Tibial nerve (tissue), 4 donors: Measurements from ENCODE around the gene SEPTIN11. TPM values are rescaled to one million over a fixed set of nuclear protein-coding genes. Genes with fewer than 3 reads are reported as not detected.
A peak's percentile ranks its signal among the peaks of the same experiment; 100 is the strongest.

ENCODE experiments used
- DNase-seq, 2 donors: peaks; one replicate each; pipeline ENCODE4 v3.0.0-alpha.2; 2019; ENCODE audit warnings: low spot score in 2 of 2
- H3K27ac ChIP-seq, 4 donors: fragments of 200-600 bp; sonication (generic) in 3 of 4; one replicate each; pipeline ENCODE4 v1.5.1; 2017 to 2019; ENCODE audit warnings: mild to moderate bottlenecking in 1 of 4
- H3K27me3 ChIP-seq, 2 donors: fragments of 200-600 bp; sonication (generic) in 1 of 2; one replicate each; pipeline versions ENCODE4 v1.5.1 to v1.6.0; 2017 to 2019
- H3K36me3 ChIP-seq, 3 donors: fragments of 200-600 bp; sonication (generic); one replicate each; pipeline ENCODE4 v1.5.1; 2018 to 2019
- H3K4me1 ChIP-seq, 4 donors: fragments of 200-600 bp; sonication (generic) in 3 of 4; one replicate each; pipeline ENCODE4 v1.5.1; 2017 to 2019
- H3K4me3 ChIP-seq, 4 donors: fragments of 200-600 bp; sonication (generic) in 3 of 4; one replicate each; pipeline ENCODE4 v1.5.1; 2017 to 2019; ENCODE audit warnings: mild to moderate bottlenecking in 1 of 4, moderate library complexity in 1 of 4
- H3K9me3 ChIP-seq, 4 donors: fragments of 200-600 bp; sonication (generic) in 3 of 4; one replicate each; pipeline ENCODE4 v1.5.1; 2017 to 2019
- EP300 ChIP-seq, 2 donors: sonication (generic); formaldehyde crosslinking; IDR thresholded peaks; one replicate each; pipeline ENCODE4 v1.6.1; 2017; ENCODE audit warnings: antibody characterized with exemption in 2 of 2, mild to moderate bottlenecking in 1 of 2
- POLR2A ChIP-seq, 2 donors: fragments of 450-650 bp; IDR thresholded peaks; one replicate each; pipeline ENCODE4 v1.6.1; 2017; ENCODE audit warnings: antibody characterized with exemption in 2 of 2, mild to moderate bottlenecking in 2 of 2, moderate library complexity in 2 of 2
- WGBS, 2 donors: methylation state at CpG; one replicate each; pipeline ENCODE4 v1.1.5; 2018; 5-methylcytosine and 5-hydroxymethylcytosine counted together
- total RNA-seq, 4 donors: library from RNA; depleted of rRNA; stranded (reverse); fragments of >200 nt; gene quantifications; one replicate each; pipeline ENCODE4 v1.1.0, GENCODE V29; 2016
- TF ChIP-seq, protein P1 (sequence below), 5 experiments: fragments of 200-600 bp in 3 of 5; fragments of 450-650 bp in 2 of 5; sonication (generic) in 3 of 5; IDR thresholded peaks; one replicate each; pipeline ENCODE4 v1.5.1; 2016 to 2019; ENCODE audit warnings: antibody characterized with exemption in 5 of 5, mild to moderate bottlenecking in 3 of 5, moderate library complexity in 2 of 5

SEPTIN11 gene
- total RNA-seq, 4 donors from 2014 or later: 111 to 205 (median 176) TPM

DNA sequence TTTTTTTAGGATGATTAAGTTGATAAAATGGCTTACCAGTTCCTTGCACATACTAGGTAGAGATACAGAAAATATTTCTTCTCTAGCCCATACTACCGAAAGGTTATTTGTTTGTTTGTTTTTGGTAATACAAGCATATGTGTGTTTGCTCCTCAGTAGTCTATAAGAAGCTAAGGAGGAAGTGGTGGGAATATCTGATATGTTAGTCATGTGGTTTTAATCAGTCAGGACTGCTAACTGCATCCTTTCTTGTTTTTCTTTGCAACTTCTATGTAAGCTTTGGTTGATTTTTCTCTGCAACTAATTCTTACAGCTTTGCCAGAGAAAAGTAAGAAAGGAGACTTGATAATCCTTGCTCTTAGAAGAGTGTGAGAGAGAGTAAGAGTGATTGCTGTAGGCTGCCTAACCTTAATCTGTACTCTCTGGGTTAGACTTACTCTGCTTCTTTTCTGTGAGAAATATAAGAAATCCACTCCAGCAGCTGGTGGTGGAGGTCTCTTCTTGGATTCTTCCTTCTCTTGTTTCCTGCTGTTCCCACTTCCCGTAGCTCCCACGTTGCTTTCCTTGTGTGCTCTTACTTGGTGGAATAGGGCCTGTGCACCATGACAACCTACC lies 28.3 kb downstream of the SEPTIN11 start:
- no peak for DNase-seq
- no peaks in the 10 kb centered on the region for H3K27me3 ChIP-seq
- H3K9me3 ChIP-seq: no peaks in the 10 kb centered on the region
- no peak overlapping the region for H3K27ac ChIP-seq
- TF ChIP-seq, protein P1, sequence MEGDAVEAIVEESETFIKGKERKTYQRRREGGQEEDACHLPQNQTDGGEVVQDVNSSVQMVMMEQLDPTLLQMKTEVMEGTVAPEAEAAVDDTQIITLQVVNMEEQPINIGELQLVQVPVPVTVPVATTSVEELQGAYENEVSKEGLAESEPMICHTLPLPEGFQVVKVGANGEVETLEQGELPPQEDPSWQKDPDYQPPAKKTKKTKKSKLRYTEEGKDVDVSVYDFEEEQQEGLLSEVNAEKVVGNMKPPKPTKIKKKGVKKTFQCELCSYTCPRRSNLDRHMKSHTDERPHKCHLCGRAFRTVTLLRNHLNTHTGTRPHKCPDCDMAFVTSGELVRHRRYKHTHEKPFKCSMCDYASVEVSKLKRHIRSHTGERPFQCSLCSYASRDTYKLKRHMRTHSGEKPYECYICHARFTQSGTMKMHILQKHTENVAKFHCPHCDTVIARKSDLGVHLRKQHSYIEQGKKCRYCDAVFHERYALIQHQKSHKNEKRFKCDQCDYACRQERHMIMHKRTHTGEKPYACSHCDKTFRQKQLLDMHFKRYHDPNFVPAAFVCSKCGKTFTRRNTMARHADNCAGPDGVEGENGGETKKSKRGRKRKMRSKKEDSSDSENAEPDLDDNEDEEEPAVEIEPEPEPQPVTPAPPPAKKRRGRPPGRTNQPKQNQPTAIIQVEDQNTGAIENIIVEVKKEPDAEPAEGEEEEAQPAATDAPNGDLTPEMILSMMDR (IDR thresholded peaks at IDR 0.05): no peak
- TF ChIP-seq POLR2A (IDR thresholded peaks at IDR 0.05): no peak
- TF ChIP-seq EP300 (IDR thresholded peaks at IDR 0.05): no peak
- H3K4me3 ChIP-seq: no peak overlapping the region
- H3K4me1 ChIP-seq: peaks cover 0 to 46% (median 12%) of the 10 kb centered on the region in 4 donors
- H3K36me3 ChIP-seq: no peaks in the 10 kb centered on the region
- WGBS, 2 donors: 60 to 71% methylated on average over 3 of the region's 3 CpGs

DNA sequence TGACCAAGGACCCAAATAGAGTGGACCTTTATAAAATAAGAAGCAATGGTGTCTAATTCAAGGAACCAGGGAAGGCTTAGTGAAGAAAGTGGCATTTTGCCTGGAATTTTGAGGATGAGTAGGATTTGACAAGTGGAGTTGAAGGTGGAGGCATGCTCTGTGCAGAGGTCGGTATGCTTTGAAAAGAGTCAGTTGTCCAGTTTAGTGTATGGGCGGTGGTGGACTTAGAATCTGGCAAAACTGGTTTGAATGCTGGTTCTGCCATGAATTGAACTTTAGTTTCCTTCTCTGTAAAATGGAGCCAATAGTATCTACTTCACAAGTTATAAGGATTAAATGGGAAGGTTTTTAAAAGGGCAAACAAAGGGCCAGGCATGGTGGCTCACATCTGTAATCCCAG lies 29.7 kb downstream of the SEPTIN11 start:
- 87 to 95% methylated on average over 2 of the region's 2 CpGs for WGBS, 2 donors
- Histone ChIP-seq H3K27ac (no peak overlapping the region), H3K4me3 (no peak overlapping the region), H3K36me3 (no peaks in the 10 kb centered on the region), H3K9me3 (no peaks in the 10 kb centered on the region), H3K4me1 (peaks cover 0 to 60% (median 17%) of the 10 kb centered on the region in 4 donors), H3K27me3 (no peaks in the 10 kb centered on the region)
- TF ChIP-seq, protein P1 (IDR thresholded peaks at IDR 0.05): no peak
- TF ChIP-seq POLR2A (IDR thresholded peaks at IDR 0.05): no peak
- no peak for TF ChIP-seq EP300 (IDR thresholded peaks at IDR 0.05)
- no peak for DNase-seq

DNA sequence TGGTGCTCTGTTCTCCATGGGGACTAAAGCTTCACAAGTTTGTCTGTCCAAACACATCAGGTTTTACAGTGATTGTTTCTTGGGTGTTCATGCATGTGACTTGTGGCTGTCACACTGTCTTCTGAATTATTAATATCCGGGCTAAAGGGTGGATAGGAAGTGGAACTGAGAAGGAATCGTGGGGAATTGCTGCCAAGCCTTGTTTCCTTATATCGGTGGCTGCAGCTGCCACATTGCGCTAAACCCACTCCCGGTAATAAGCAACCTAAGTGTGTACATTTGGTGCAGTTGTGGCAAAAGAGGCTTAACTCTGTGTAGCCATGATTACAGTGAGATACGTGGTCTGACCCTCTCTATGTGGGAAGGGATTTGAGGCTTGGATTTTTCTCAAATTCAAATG lies 30.7 kb downstream of the SEPTIN11 start:
- H3K4me3 ChIP-seq: no peak overlapping the region
- H3K4me1 ChIP-seq: peaks cover 0 to 71% (median 23%) of the 10 kb centered on the region in 4 donors
- WGBS, 2 donors: 57 to 59% methylated on average over 6 of the region's 6 CpGs
- TF ChIP-seq, protein P1 (IDR thresholded peaks at IDR 0.05): no peak
- TF ChIP-seq EP300 (IDR thresholded peaks at IDR 0.05) (peak in 1 of 2 donors; percentile 33), POLR2A (IDR thresholded peaks at IDR 0.05) (no peak)
- no peaks in the 10 kb centered on the region for H3K27me3 ChIP-seq
- H3K36me3 ChIP-seq: no peaks in the 10 kb centered on the region
- H3K9me3 ChIP-seq: no peaks in the 10 kb centered on the region
- DNase-seq: no peak
- peak overlapping the region in 1 of 4 donors; percentile 2 for H3K27ac ChIP-seq

DNA sequence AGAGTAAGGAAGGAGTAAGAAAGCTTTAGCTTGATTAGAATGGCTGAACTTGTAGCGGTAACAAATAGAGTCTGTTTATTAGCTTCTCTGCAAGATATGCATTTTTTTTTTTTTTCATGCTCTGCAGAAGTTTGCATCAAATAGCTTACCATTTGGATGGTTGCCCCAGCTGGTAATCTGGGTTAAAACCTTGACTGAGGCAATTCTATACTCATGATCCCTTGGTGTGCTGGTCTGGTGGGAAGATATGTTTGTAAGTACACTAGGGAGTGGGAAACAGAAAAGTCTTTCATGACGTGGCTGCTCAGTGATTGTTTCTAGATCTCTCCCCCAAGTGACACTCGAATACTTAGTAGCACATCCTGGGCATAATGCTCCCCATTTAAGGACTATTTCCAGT lies 32.1 kb downstream of the SEPTIN11 start:
- no peak for DNase-seq
- no peaks in the 10 kb centered on the region for H3K9me3 ChIP-seq
- 34 to 45% methylated on average over 3 of the region's 3 CpGs for WGBS, 2 donors
- TF ChIP-seq POLR2A (IDR thresholded peaks at IDR 0.05) (no peak), EP300 (IDR thresholded peaks at IDR 0.05) (no peak)
- TF ChIP-seq, protein P1 (IDR thresholded peaks at IDR 0.05): no peak
- H3K36me3 ChIP-seq: no peaks in the 10 kb centered on the region
- H3K4me1 ChIP-seq: peaks cover 0 to 83% (median 29%) of the 10 kb centered on the region in 4 donors
- no peaks in the 10 kb centered on the region for H3K27me3 ChIP-seq
- H3K4me3 ChIP-seq: no peak overlapping the region
- H3K27ac ChIP-seq: peak overlapping the region in 2 of 4 donors; percentile 33 to 35

DNA sequence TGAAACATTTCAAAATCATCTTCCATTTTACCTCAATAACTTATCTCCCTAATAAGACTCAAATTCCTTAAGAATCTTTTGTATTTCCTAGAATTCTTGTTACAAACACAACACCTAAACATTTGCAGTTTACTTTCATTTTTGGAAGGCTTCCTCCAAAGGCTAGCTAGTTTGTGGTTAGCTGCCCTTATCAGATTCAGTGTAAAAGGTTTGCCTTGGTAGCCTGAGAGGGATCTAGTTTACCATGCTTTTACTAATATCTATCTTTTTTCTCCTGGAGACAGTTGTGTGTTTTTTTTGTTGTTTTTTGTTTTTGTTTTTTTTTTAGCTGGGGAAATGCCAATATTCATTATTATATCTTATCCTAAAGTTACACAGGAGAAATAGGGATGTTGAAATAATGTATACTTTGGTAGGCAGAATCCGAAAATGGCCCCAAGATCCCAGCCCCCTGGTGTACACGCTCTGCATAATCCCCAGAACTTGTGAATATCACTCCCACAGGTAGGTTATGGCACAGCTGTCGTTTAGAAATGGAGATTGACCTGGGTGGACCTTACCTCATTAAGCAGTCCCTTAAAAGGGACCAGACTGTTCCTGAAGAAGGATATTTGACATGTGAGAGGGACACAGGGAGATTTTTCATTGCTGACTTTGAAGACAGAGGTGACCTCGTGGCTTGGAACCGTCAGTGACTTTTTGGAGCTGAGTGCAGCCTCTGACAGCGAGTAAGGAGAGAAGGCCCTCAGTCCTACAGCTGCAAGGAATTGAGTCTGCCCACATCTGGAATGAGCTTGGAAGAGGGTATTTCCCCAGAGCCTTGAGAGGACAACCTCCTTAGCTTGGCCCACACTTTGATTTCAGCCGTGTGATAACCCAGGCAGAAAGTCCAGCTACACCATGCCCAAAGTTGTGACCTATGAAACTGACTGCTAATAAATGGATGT lies 33.4 kb downstream of the SEPTIN11 start:
- Histone ChIP-seq H3K4me1 (peaks cover 0 to 88% (median 33%) of the 10 kb centered on the region in 4 donors), H3K27ac (peak overlapping the region in 2 of 4 donors; percentile 84 to 85), H3K36me3 (no peaks in the 10 kb centered on the region), H3K27me3 (no peaks in the 10 kb centered on the region), H3K4me3 (no peak overlapping the region), H3K9me3 (no peaks in the 10 kb centered on the region)
- DNase-seq: no peak
- TF ChIP-seq, protein P1 (IDR thresholded peaks at IDR 0.05): no peak
- TF ChIP-seq EP300 (IDR thresholded peaks at IDR 0.05) (no peak), POLR2A (IDR thresholded peaks at IDR 0.05) (no peak)
- WGBS, 2 donors: 67 to 79% methylated on average over 7 of the region's 7 CpGs
